K562 (cell line): ENCODE results near the gene HEY2. TPM values are rescaled to one million over a fixed set of nuclear protein-coding genes. Genes with fewer than 3 reads are reported as not detected.
A peak's percentile ranks its signal among the peaks of the same experiment; 100 is the strongest.
"Not testable (repeated sequence)": the region's sequence is repeated elsewhere in the genome, so short reads cannot be mapped to it uniquely, and the experiment has no call there.

Experiments
- ATAC-seq: fragments of 200-7000 bp; cut with Tn5 transposase; 3 replicates; pipeline ENCODE4 v1.9.1; 2020; ENCODE audit warnings: moderate library complexity
- BruUV-seq: library from RNA; stranded (reverse); fragments of 400-500 nt; replicated peaks from 2 replicates; lab custom pipeline; 2021; lab: Mats Ljungman, UMichigan
- CTCF ChIA-PET: fragments of 300-600 bp; formaldehyde crosslinking; extraction: SDS; loops from one replicate; lab custom pipeline; 2021; ENCODE audit warnings: low intra/inter-chr PET ratio; lab: Yijun Ruan, JAX
- POLR2A ChIA-PET: fragments of 300-600, 350-650 bp; sonication (Branson Sonifier 250); formaldehyde crosslinking; extraction: SDS; loops from one replicate; lab custom pipeline; 2021; ENCODE audit warnings: antibody characterized with exemption, inconsistent platforms; lab: Yijun Ruan, JAX
- DNase-seq, 4 experiments: peaks; one replicate each; pipeline versions ENCODE4 v3.0.0 to v3.0.0-alpha.2; 2011 to 2018; ENCODE audit warnings: low spot score in 3 of 4, mixed read lengths in 3 of 4; ENCODE audit errors: extremely low read depth in 1 of 4
- FAIRE-seq: peaks from 2 replicates; lab custom pipeline; 2011; peaks lifted over from hg19 to GRCh38; lab: Jason Lieb, UNC
- H2AFZ ChIP-seq: 2 replicates; pipeline ENCODE4 v1.6.0; 2011; ENCODE audit warnings: low read depth, low read length, control low read depth, inconsistent platforms
- H3K27ac ChIP-seq: fragments of 200-600 bp; 3 replicates; pipeline ENCODE4 v1.8.0; 2011; ENCODE audit warnings: low read depth, mild to moderate bottlenecking, control low read depth, inconsistent platforms, low read length, moderate library complexity, mixed read lengths; ENCODE audit errors: extremely low read depth
- H3K27me3 ChIP-seq, 2 experiments: fragments of 300-600 bp in 1 of 2; 2 replicates in 1 of 2; 3 replicates in 1 of 2; pipeline versions ENCODE4 v1.6.0 to v1.8.0; 2011; ENCODE audit warnings: inconsistent platforms in 2 of 2, low read length in 2 of 2, mild to moderate bottlenecking in 1 of 2, mixed read lengths in 1 of 2, moderate library complexity in 1 of 2; ENCODE audit not compliant: control insufficient read depth in 2 of 2, insufficient read depth in 2 of 2
- H3K36me3 ChIP-seq: fragments of 300-600 bp; 3 replicates; pipeline ENCODE4 v1.8.0; 2011; ENCODE audit warnings: mild to moderate bottlenecking, low read length, inconsistent platforms; ENCODE audit not compliant: control insufficient read depth, insufficient read depth
- H3K4me1 ChIP-seq, 2 experiments: fragments of 200-600 bp in 1 of 2; replicated peaks in 1 of 2; 2 replicates in 1 of 2; 3 replicates in 1 of 2; pipeline versions ENCODE4 v1.5.1 to v1.8.0; 2011; ENCODE audit warnings: inconsistent platforms in 2 of 2, low read length in 2 of 2, mild to moderate bottlenecking in 1 of 2, mixed read lengths in 1 of 2, moderate library complexity in 1 of 2; ENCODE audit not compliant: control insufficient read depth in 2 of 2, insufficient read depth in 2 of 2
- H3K4me2 ChIP-seq: 2 replicates; pipeline ENCODE4 v1.6.1; 2011; ENCODE audit warnings: low read length, control low read depth, inconsistent platforms, mixed read lengths; ENCODE audit not compliant: insufficient read depth
- H3K4me3 ChIP-seq: fragments of 200-600 bp; sonication (generic), shearing (Covaris generic); 2 replicates; pipeline ENCODE4 v1.5.1; 2016; ENCODE audit warnings: control low read depth, inconsistent platforms
- H3K79me2 ChIP-seq: fragments of 200-600 bp; 3 replicates; pipeline ENCODE4 v1.8.0; 2011; ENCODE audit warnings: low read length, inconsistent platforms; ENCODE audit not compliant: control insufficient read depth, insufficient read depth
- H3K9ac ChIP-seq, 2 experiments: 2 replicates each; pipeline versions ENCODE4 v1.6.0 to v1.6.1; 2011; ENCODE audit warnings: low read depth in 2 of 2, low read length in 2 of 2, control low read depth in 1 of 2, inconsistent platforms in 1 of 2, mild to moderate bottlenecking in 1 of 2, mixed read lengths in 1 of 2; ENCODE audit not compliant: insufficient read depth in 1 of 2
- H3K9me1 ChIP-seq: one replicate; pipeline ENCODE4 v1.6.0; 2011; ENCODE audit warnings: inconsistent platforms, mild to moderate bottlenecking, low read length, moderate library complexity; ENCODE audit not compliant: control insufficient read depth, insufficient read depth
- H3K9me3 ChIP-seq: replicated peaks from 2 replicates; pipeline ENCODE4 v1.5.1; 2011; ENCODE audit warnings: low read depth, low read length, inconsistent platforms; ENCODE audit not compliant: control insufficient read depth, insufficient read depth
- H4K20me1 ChIP-seq: replicated peaks from 2 replicates; pipeline ENCODE4 v1.6.1; 2011; ENCODE audit warnings: low read length, inconsistent platforms, mixed read lengths; ENCODE audit not compliant: control insufficient read depth, insufficient read depth
- DDX20 ChIP-seq: fragments of 450-650 bp; IDR thresholded peaks from 2 replicates; pipeline ENCODE4 v1.6.1; 2016; ENCODE audit warnings: missing genetic modification characterization, low read depth, mild to moderate bottlenecking, missing compliant biosample characterization, moderate library complexity
- PTRF ChIP-seq: fragments of 450-650 bp; IDR thresholded peaks from 2 replicates; pipeline ENCODE4 v1.6.1; 2016; ENCODE audit warnings: mild to moderate bottlenecking, missing genetic modification characterization, missing compliant biosample characterization
- SMAD4 ChIP-seq: fragments of 250-450 bp; sonication (Bioruptor Pico); conservative IDR thresholded peaks from 2 replicates; pipeline ENCODE4 v1.8.0; 2021; ENCODE audit warnings: inconsistent platforms, mild to moderate bottlenecking, moderate library complexity
- WGBS: fragments of 100-300 bp; shearing (Covaris generic); methylation state at CpG from one replicate; pipeline ENCODE4 v1.1.6; 2016; ENCODE audit warnings: low coverage, mixed read lengths; ENCODE audit not compliant: insufficient coverage; ENCODE audit errors: missing lambda C conversion rate; 5-methylcytosine and 5-hydroxymethylcytosine counted together
- in situ Hi-C: fragments of 300-500 bp; cut with MboI; formaldehyde crosslinking; loops from 4 replicates; pipeline ENCODE4 v1.15.0; 2018; ENCODE audit warnings: inconsistent platforms, mixed read lengths
- intact Hi-C: fragments of 100-400 bp; cut with micrococcal nuclease; formaldehyde crosslinking; loops from 2 replicates; pipeline ENCODE4 v1.14.2; 2022
- polyA plus RNA-seq, 8 experiments: library from polyadenylated mRNA; depleted of rRNA in 4 of 8; stranded (reverse) in 5 of 8; unstranded in 3 of 8; fragments of >200 nt; fragmentation: Nextera tagmentation in 2 of 8; fragmentation: Illumina TruSeq in 1 of 8; extraction: Ambion mirVana in 2 of 8; extraction: Trizol in 1 of 8; gene quantifications; 2 replicates each; pipeline versions ENCODE4 v1.2.1 to v1.2.3, GENCODE V29; 2011 to 2014; ENCODE audit warnings: inconsistent platforms in 1 of 8, missing spikeins in 1 of 8
- total RNA-seq, 7 experiments: library from RNA; depleted of rRNA in 6 of 7; stranded (reverse); fragments of >200 nt in 6 of 7; fragmentation: Illumina TruSeq in 2 of 7; extraction: Trizol in 2 of 7; gene quantifications; 2 replicates each; pipeline versions ENCODE4 v1.2.1 to v1.2.3, GENCODE V29; 2011 to 2021; ENCODE audit warnings: low replicate concordance in 1 of 7
- TF ChIP-seq, protein P1 (sequence below): fragments of 450-650 bp; conservative IDR thresholded peaks from 2 replicates; pipeline ENCODE4 v1.6.1; 2016; ENCODE audit warnings: missing genetic modification characterization, low read depth, mild to moderate bottlenecking, missing compliant biosample characterization, moderate library complexity

Gene HEY2
- total and polyA plus RNA-seq, 9 of the 15 experiments (the other 6 are each of a cell fraction or from before 2014, with no cell fraction given) = 0.03 to 0.07 (median 0.06) TPM; not detected in 5

DNA sequence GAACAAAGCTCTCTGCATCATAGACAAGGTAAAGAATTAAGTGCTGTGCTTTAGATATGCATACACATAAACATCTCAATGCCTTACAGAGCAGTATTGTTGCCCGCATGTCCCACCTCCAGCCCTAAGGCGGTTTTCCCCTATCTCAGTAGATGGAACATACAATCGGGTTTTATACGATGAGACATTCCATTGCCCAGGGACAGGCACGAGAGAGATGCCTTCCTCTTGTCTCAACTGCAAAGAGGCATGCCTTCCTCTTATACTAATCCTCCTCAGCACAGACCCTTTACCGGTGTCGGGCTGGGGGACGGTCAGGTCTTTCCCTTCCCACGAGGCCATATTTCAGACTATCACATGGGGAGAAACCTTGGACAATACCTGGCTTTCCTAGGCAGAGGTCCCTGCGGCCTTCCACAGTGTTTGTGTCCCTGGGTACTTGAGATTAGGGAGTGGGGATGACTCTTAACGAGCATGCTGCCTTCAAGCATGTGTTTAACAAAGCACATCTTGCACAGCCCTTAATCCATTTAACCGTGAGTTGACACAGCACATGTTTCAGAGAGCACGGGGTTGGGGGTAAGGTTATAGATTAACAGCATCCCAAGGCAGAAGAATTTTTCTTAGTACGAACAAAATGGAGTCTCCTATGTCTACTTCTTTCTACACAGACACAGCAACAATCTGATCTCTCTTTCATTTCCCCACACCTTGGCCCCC, 26.8 kb downstream of the HEY2 start:
- CTCF ChIA-PET, H3K9me3 ChIP-seq, H4K20me1 ChIP-seq, POLR2A ChIA-PET, DNase-seq, H3K27ac ChIP-seq, H3K4me3 ChIP-seq, BruUV-seq, in situ Hi-C loops, H3K9me1 ChIP-seq, H3K4me1 ChIP-seq, ATAC-seq, FAIRE-seq, H3K79me2 ChIP-seq, intact Hi-C loops, H3K27me3 ChIP-seq, H3K4me2 ChIP-seq, H3K9ac ChIP-seq, H3K36me3 ChIP-seq: not testable (repeated sequence)
- TF ChIP-seq PTRF (tag) = peak; percentile 34; the same call in 1 of the 2 replicates
- 0 out of 2 replicates have a peak, but pooled peaks have one; percentile 25 for TF ChIP-seq SMAD4 (CRISPR knock-in tag)
- TF ChIP-seq DDX20 = peak; percentile 33; the same call in 1 of the 2 replicates
- TF ChIP-seq, protein P1, sequence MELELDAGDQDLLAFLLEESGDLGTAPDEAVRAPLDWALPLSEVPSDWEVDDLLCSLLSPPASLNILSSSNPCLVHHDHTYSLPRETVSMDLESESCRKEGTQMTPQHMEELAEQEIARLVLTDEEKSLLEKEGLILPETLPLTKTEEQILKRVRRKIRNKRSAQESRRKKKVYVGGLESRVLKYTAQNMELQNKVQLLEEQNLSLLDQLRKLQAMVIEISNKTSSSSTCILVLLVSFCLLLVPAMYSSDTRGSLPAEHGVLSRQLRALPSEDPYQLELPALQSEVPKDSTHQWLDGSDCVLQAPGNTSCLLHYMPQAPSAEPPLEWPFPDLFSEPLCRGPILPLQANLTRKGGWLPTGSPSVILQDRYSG (tag) = 0 out of 2 replicates have a peak, but pooled peaks have one; percentile 32
- H2AFZ ChIP-seq = peak overlapping the region; percentile 44; the same call in 1 of the 2 replicates
- WGBS = 44% methylated on average over 14 of the region's 14 CpGs
